IMR-90 (cell line): ENCODE data around the gene NEURL4. TPM values are rescaled to one million over a fixed set of nuclear protein-coding genes. Genes with fewer than 3 reads are reported as not detected.

Experiments used
- ATAC-seq: fragments of 200-7000 bp; cut with Tn5 transposase; 2 replicates; pipeline ENCODE4 v1.9.1; 2020; ENCODE audit warnings: low read depth, mild to moderate bottlenecking, moderate library complexity
- BruUV-seq: library from RNA; stranded (reverse); fragments of 400-500 nt; replicated peaks from 2 replicates; lab custom pipeline; 2021; lab: Mats Ljungman, UMichigan
- CTCF ChIA-PET: fragments of 300-600 bp; formaldehyde crosslinking; extraction: SDS; loops from one replicate; lab custom pipeline; 2021; ENCODE audit warnings: antibody characterized with exemption; lab: Yijun Ruan, JAX
- POLR2A ChIA-PET: fragments of 300-600 bp; sonication (Branson Sonifier 250); formaldehyde crosslinking; loops from one replicate; lab custom pipeline; 2022; ENCODE audit warnings: antibody characterized with exemption; ENCODE audit not compliant: unreplicated experiment; lab: Charles Lee
- DNase-seq: peaks from one replicate; pipeline ENCODE4 v3.0.0; 2013
- H2AFZ ChIP-seq: replicated peaks from 2 replicates; pipeline ENCODE3; 2013; ENCODE audit warnings: low read length, mild to moderate bottlenecking; ENCODE audit not compliant: poor library complexity
- H2AK5ac ChIP-seq: 2 replicates; pipeline ENCODE4 v1.6.1; 2013; ENCODE audit warnings: low read depth, low read length, inconsistent platforms
- H2AK9ac ChIP-seq: replicated peaks from 2 replicates; pipeline ENCODE3; 2013; ENCODE audit warnings: mild to moderate bottlenecking, low read depth, low read length, moderate library complexity; ENCODE audit not compliant: poor library complexity
- H2BK120ac ChIP-seq: 2 replicates; pipeline ENCODE4 v1.6.1; 2013; ENCODE audit warnings: low read depth, low read length, inconsistent platforms
- H2BK15ac ChIP-seq: 3 replicates; pipeline ENCODE4 v1.6.1; 2013; ENCODE audit warnings: low read depth, low read length, inconsistent platforms
- H2BK20ac ChIP-seq: 2 replicates; pipeline ENCODE4 v1.6.1; 2013; ENCODE audit warnings: low read depth, mild to moderate bottlenecking, inconsistent platforms, low read length, moderate library complexity
- H2BK5ac ChIP-seq: 2 replicates; pipeline ENCODE4 v1.6.1; 2013; ENCODE audit warnings: mild to moderate bottlenecking, low read depth, low read length, inconsistent platforms; ENCODE audit not compliant: poor library complexity, severe bottlenecking
- H3K14ac ChIP-seq: replicated peaks from 2 replicates; pipeline ENCODE4 v1.6.1; 2013; ENCODE audit warnings: low read depth, low read length, inconsistent platforms
- H3K18ac ChIP-seq: 2 replicates; pipeline ENCODE4 v1.6.1; 2013; ENCODE audit warnings: low read depth, low read length, control low read depth
- H3K23ac ChIP-seq: 2 replicates; pipeline ENCODE4 v1.6.1; 2013; ENCODE audit warnings: low read depth, low read length, inconsistent platforms
- H3K27ac ChIP-seq: 2 replicates; pipeline ENCODE4 v1.5.1; 2013; ENCODE audit warnings: mild to moderate bottlenecking, control low read depth, low read length; ENCODE audit not compliant: insufficient read depth
- H3K27me3 ChIP-seq: 2 replicates; pipeline ENCODE4 v1.6.1; 2013; ENCODE audit warnings: low read length; ENCODE audit not compliant: control insufficient read depth, insufficient read depth
- H3K36me3 ChIP-seq: 2 replicates; pipeline ENCODE4 v1.6.1; 2013; ENCODE audit warnings: low read length, mixed read lengths; ENCODE audit not compliant: control insufficient read depth, insufficient read depth
- H3K4ac ChIP-seq: 2 replicates; pipeline ENCODE4 v1.6.1; 2013; ENCODE audit warnings: low read depth, low read length, inconsistent platforms
- H3K4me1 ChIP-seq: 2 replicates; pipeline ENCODE4 v1.6.1; 2013; ENCODE audit warnings: low read length, mixed read lengths; ENCODE audit not compliant: control insufficient read depth, insufficient read depth
- H3K4me2 ChIP-seq: 2 replicates; pipeline ENCODE4 v1.6.1; 2013; ENCODE audit warnings: low read depth, mild to moderate bottlenecking, control low read depth, low read length, moderate library complexity
- H3K4me3 ChIP-seq: 2 replicates; pipeline ENCODE4 v1.5.1; 2013; ENCODE audit warnings: low read depth, mild to moderate bottlenecking, control low read depth, low read length, moderate library complexity; ENCODE audit not compliant: insufficient read depth
- H3K56ac ChIP-seq: 2 replicates; pipeline ENCODE4 v1.6.1; 2013; ENCODE audit warnings: low read length, inconsistent platforms; ENCODE audit not compliant: insufficient read depth; ENCODE audit errors: extremely low read depth
- H3K79me1 ChIP-seq, 2 experiments: 2 replicates each; pipeline ENCODE4 v1.6.1; 2013; ENCODE audit warnings: low read length in 2 of 2, inconsistent platforms in 1 of 2, low read depth in 1 of 2
- H3K9ac ChIP-seq: 2 replicates; pipeline ENCODE4 v1.6.1; 2013; ENCODE audit warnings: low read depth, low read length, control low read depth
- H3K9me1 ChIP-seq: 2 replicates; pipeline ENCODE4 v1.6.1; 2013; ENCODE audit warnings: low read length, inconsistent platforms; ENCODE audit not compliant: insufficient read depth
- H3K9me3 ChIP-seq: 2 replicates; pipeline ENCODE4 v1.6.1; 2013; ENCODE audit warnings: low read length; ENCODE audit not compliant: control insufficient read depth, insufficient read depth
- H4K20me1 ChIP-seq: 2 replicates; pipeline ENCODE4 v1.6.1; 2013; ENCODE audit warnings: low read length, inconsistent platforms; ENCODE audit not compliant: insufficient read depth
- H4K5ac ChIP-seq: 2 replicates; pipeline ENCODE4 v1.6.1; 2013; ENCODE audit warnings: mild to moderate bottlenecking, low read depth, low read length, control low read depth
- H4K8ac ChIP-seq, 2 experiments: 2 replicates each; pipeline ENCODE4 v1.6.1; 2013; ENCODE audit warnings: low read depth in 2 of 2, low read length in 2 of 2, control low read depth in 1 of 2, inconsistent platforms in 1 of 2
- H4K91ac ChIP-seq: 2 replicates; pipeline ENCODE4 v1.6.1; 2013; ENCODE audit warnings: low read depth, low read length, inconsistent platforms; ENCODE audit not compliant: insufficient read depth
- BHLHE40 ChIP-seq: fragments of 150-350 bp; IDR thresholded peaks from 2 replicates; pipeline ENCODE4 v1.6.1; 2016; ENCODE audit warnings: mild to moderate bottlenecking, low read depth, low read length
- CEBPB ChIP-seq: IDR thresholded peaks from 2 replicates; pipeline ENCODE4 v1.6.1; 2012; ENCODE audit warnings: low read depth, low read length, improper control_type of control experiment
- CHD1 ChIP-seq: IDR thresholded peaks from 2 replicates; pipeline ENCODE4 v1.6.1; 2012; ENCODE audit warnings: low read depth, low read length, improper control_type of control experiment
- FOS ChIP-seq: fragments of 150-350 bp; IDR thresholded peaks from 2 replicates; pipeline ENCODE4 v1.6.1; 2016; ENCODE audit warnings: low read depth, low read length
- MAZ ChIP-seq: IDR thresholded peaks from 2 replicates; pipeline ENCODE4 v1.6.1; 2012; ENCODE audit warnings: low read depth, mild to moderate bottlenecking, low read length, improper control_type of control experiment, moderate library complexity, borderline replicate concordance
- MXI1 ChIP-seq: IDR thresholded peaks from 2 replicates; pipeline ENCODE4 v1.6.1; 2012; ENCODE audit warnings: low read depth, mild to moderate bottlenecking, low read length, moderate library complexity, borderline replicate concordance
- NFE2L2 ChIP-seq: fragments of 150-350 bp; IDR thresholded peaks from 2 replicates; pipeline ENCODE4 v1.6.1; 2016; ENCODE audit warnings: low read depth, mild to moderate bottlenecking, low read length
- POLR2A ChIP-seq: IDR thresholded peaks from 2 replicates; pipeline ENCODE4 v1.6.1; 2012; ENCODE audit warnings: mild to moderate bottlenecking, low read depth, low read length
- RCOR1 ChIP-seq: IDR thresholded peaks from 2 replicates; pipeline ENCODE4 v1.6.1; 2012; ENCODE audit warnings: mild to moderate bottlenecking, low read length, improper control_type of control experiment; ENCODE audit not compliant: insufficient replicate concordance
- RFX5 ChIP-seq: IDR thresholded peaks from 2 replicates; pipeline ENCODE4 v1.8.0; 2012; ENCODE audit warnings: low read depth, mild to moderate bottlenecking, low read length, moderate library complexity
- SMC3 ChIP-seq: fragments of 150-350 bp; IDR thresholded peaks from 2 replicates; pipeline ENCODE4 v1.6.1; 2016; ENCODE audit warnings: low read depth, mild to moderate bottlenecking, antibody characterized with exemption, low read length, moderate library complexity
- whole genome bisulfite sequencing, 2 experiments: methylation state at CpG; one replicate each; pipeline versions ENCODE4 v1.1.5 to v1.1.7; 2013; ENCODE audit warnings: missing lambda C conversion rate in 2 of 2; ENCODE audit not compliant: insufficient read length in 1 of 2; ENCODE audit errors: extremely low coverage in 2 of 2; 5-methylcytosine and 5-hydroxymethylcytosine counted together
- dilution Hi-C: fragments of 300-500 bp; cut with HindIII; formaldehyde crosslinking; loops from one replicate; pipeline ENCODE4 v1.14.3; 2018; ENCODE audit warnings: low sequenced_read_pairs; ENCODE audit not compliant: unreplicated experiment
- in situ Hi-C: fragments of 300-500 bp; cut with MboI; formaldehyde crosslinking; loops from 3 replicates; pipeline ENCODE4 v1.14.3; 2019; ENCODE audit warnings: low sequenced_read_pairs, inconsistent platforms, mixed read lengths
- intact Hi-C: fragments of 100-400 bp; cut with micrococcal nuclease; formaldehyde crosslinking; loops from 2 replicates; pipeline ENCODE4 v1.10.0; 2022
- polyA plus RNA-seq, 3 experiments: library from polyadenylated mRNA; depleted of rRNA; stranded (reverse); fragments of >200 nt; gene quantifications; 2 replicates each; pipeline ENCODE4 v1.2.3, GENCODE V29; 2012; ENCODE audit warnings: low replicate concordance in 1 of 3
- total RNA-seq: library from RNA; depleted of rRNA; stranded (reverse); fragments of >200 nt; gene quantifications from 2 replicates; pipeline ENCODE4 v1.2.3, GENCODE V29; 2012
- TF ChIP-seq, protein P1 (sequence below): fragments of 150-350 bp; IDR thresholded peaks from 2 replicates; pipeline ENCODE4 v1.6.1; 2016; ENCODE audit warnings: low read depth, mild to moderate bottlenecking, low read length, moderate library complexity, borderline replicate concordance

The NEURL4 gene
- total and polyA plus RNA-seq, 2 of the 4 experiments (the other 2 are of a cell fraction): 8.4 to 23.3 TPM

DNA sequence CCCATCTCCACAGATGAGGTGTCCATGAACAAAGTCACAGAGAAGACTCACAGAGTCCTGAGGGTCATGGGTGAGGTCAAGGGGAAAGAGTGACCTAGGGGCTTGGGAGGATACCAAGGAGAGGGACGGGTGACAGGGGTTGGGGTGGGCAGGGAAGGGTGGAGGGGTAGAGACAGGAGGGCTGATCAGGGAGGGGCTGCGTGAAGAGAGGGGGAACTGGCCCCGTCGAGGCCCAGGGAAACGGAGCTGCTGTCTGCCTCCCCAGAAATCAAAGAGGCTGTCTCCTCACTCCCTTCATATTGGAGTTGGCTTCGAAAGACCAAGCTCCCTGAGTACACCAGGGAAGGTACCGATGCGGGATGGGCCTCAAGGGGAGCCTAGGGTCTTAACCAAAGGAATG, 26.4 kb upstream of the NEURL4 start:
- H4K91ac ChIP-seq: peak overlapping the region; percentile 60; the same call in 1 of the 2 replicates
- H3K4me2 ChIP-seq: no peak overlapping the region
- no peaks in the 10 kb centered on the region for H3K36me3 ChIP-seq
- H3K56ac ChIP-seq: no peak overlapping the region
- peaks cover 21% of the 10 kb centered on the region for H3K9me1 ChIP-seq
- BruUV-seq: no TSS peak
- H2AFZ ChIP-seq: peak overlapping the region; percentile 83
- H3K9ac ChIP-seq: no peak overlapping the region; the same call in 1 of the 2 replicates
- DNase-seq (no peak), ATAC-seq (no peak)
- no peak overlapping the region for H3K18ac ChIP-seq
- CTCF ChIA-PET: interaction anchor here (0.6 to 4.1 kb wide), 6 partner anchors 16 to 205 kb away, joined by 3 to 19 read pairs (median 4); partner anchors contain the start of gene SENP3
- no peak overlapping the region for H2BK20ac ChIP-seq
- in situ Hi-C loops (loop anchor here (5.0 to 10.0 kb wide), 2 partner anchors 37 to 199 kb away; partner anchors contain the start of genes PLSCR3 and TNFSF13), intact Hi-C loops (no loop called here), dilution Hi-C loops (no loop called here)
- H3K9me3 ChIP-seq: no peaks in the 10 kb centered on the region
- no peak overlapping the region for H3K4me3 ChIP-seq
- peaks cover 32% of the 10 kb centered on the region for H3K4me1 ChIP-seq
- no peak for TF ChIP-seq SMC3
- no peak for TF ChIP-seq CEBPB
- TF ChIP-seq MXI1: no peak
- TF ChIP-seq POLR2A: no peak
- TF ChIP-seq NFE2L2: no peak
- TF ChIP-seq CHD1: no peak
- TF ChIP-seq FOS: no peak
- TF ChIP-seq RFX5: no peak
- TF ChIP-seq MAZ: no peak
- no peak for TF ChIP-seq BHLHE40
- TF ChIP-seq, protein P1, sequence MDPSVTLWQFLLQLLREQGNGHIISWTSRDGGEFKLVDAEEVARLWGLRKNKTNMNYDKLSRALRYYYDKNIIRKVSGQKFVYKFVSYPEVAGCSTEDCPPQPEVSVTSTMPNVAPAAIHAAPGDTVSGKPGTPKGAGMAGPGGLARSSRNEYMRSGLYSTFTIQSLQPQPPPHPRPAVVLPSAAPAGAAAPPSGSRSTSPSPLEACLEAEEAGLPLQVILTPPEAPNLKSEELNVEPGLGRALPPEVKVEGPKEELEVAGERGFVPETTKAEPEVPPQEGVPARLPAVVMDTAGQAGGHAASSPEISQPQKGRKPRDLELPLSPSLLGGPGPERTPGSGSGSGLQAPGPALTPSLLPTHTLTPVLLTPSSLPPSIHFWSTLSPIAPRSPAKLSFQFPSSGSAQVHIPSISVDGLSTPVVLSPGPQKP: no peak
- no peak for TF ChIP-seq RCOR1
- H2AK9ac ChIP-seq: peak overlapping the region; percentile 91
- WGBS, 2 experiments: 86% methylated on average over 1 of the region's 8 CpGs; no CpG with 5 or more reads in 1 of the 2 experiments
- H3K23ac ChIP-seq: no peak overlapping the region
- H2BK5ac ChIP-seq: peak overlapping the region; percentile 30
- peak overlapping the region in 1 of 2 experiments; percentile 29; a peak in 1 of 4 replicates for H4K8ac ChIP-seq
- peak overlapping the region; percentile 21; the same call in 1 of the 3 replicates for H2BK15ac ChIP-seq
- 0 out of 2 replicates have a peak overlapping the region, but pooled peaks have one; percentile 26 for H4K5ac ChIP-seq
- H3K14ac ChIP-seq: peak overlapping the region; percentile 42; the same call in 1 of the 2 replicates
- H3K27ac ChIP-seq: 0 out of 2 replicates have a peak overlapping the region, but pooled peaks have one; percentile 6
- no peak overlapping the region for H2BK120ac ChIP-seq
- H3K4ac ChIP-seq: peak overlapping the region; percentile 55
- H2AK5ac ChIP-seq: peak overlapping the region; percentile 53; the same call in 1 of the 2 replicates
- POLR2A ChIA-PET: no interaction called here
- H4K20me1 ChIP-seq: peaks cover 18% of the 10 kb centered on the region
- H3K27me3 ChIP-seq: no peaks in the 10 kb centered on the region
- H3K79me1 ChIP-seq: peaks cover 20 to 46% of the 10 kb centered on the region in 2 experiments; a peak in 3 of 4 replicates
